Measurements from ENCODE around the gene ACAP2. TPM values are rescaled to one million over a fixed set of nuclear protein-coding genes. Genes with fewer than 3 reads are reported as not detected.

The ACAP2 gene
- total RNA-seq, 1 donor from 2014 or later: 46.0 TPM

- Mint-ChIP-seq H3K36me3 (ENCODE audit: low read depth, unreplicated experiment) (peaks cover 5% of the 10 kb centered on the region), H3K27me3 (ENCODE audit: low read depth, unreplicated experiment) (no peaks in the 10 kb centered on the region), H3K27ac (ENCODE audit: unreplicated experiment) (no peak overlapping the region), H3K9me3 (ENCODE audit: unreplicated experiment) (no peaks in the 10 kb centered on the region), H3K4me1 (ENCODE audit: low read depth, unreplicated experiment) (peaks cover 15% of the 10 kb centered on the region), H3K4me3 (ENCODE audit: unreplicated experiment) (no peak overlapping the region)
- no peak overlapping the region for H2AFZ ChIP-seq (ENCODE audit: low read depth, low read length)
- H3K36me3 ChIP-seq (ENCODE audit: insufficient read depth, low read length): peaks cover 2% of the 10 kb centered on the region
- no peak overlapping the region for H3K4me2 ChIP-seq (ENCODE audit: low read length)
- FAIRE-seq: no peak
- H3K4me1 ChIP-seq (ENCODE audit: insufficient read depth, low read length): no peaks in the 10 kb centered on the region
- H3K79me2 ChIP-seq (ENCODE audit: insufficient read depth, low read length): peaks cover 12% of the 10 kb centered on the region
- H3K9me3 ChIP-seq (ENCODE audit: insufficient read depth, low read depth, low read length): no peaks in the 10 kb centered on the region
- no peak overlapping the region for H3K9ac ChIP-seq (ENCODE audit: low read length)
- no peak overlapping the region for H3K27ac ChIP-seq (ENCODE audit: low read depth, low read length)
- H4K20me1 ChIP-seq (ENCODE audit: insufficient read depth, low read length): peaks cover 19% of the 10 kb centered on the region
- TF ChIP-seq EZH2 (IDR thresholded peaks at IDR 0.05; ENCODE audit: insufficient read depth, low read length) (no peak), CTCF (IDR thresholded peaks at IDR 0.05; ENCODE audit: insufficient read depth, low read depth, low read length) (no peak)
- no peak for DNase-seq (ENCODE audit: low read depth)
- H3K27me3 ChIP-seq (ENCODE audit: insufficient read depth, low read length): no peaks in the 10 kb centered on the region
- no peak overlapping the region for H3K4me3 ChIP-seq (ENCODE audit: insufficient read depth, low read depth, low read length)
Observed at GRCh38 chr3:195388380-195388779, 54.4 kb downstream of the ACAP2 start.

GRCh38 chr3:195386739-195387138, 56.1 kb downstream of the ACAP2 start:
- Histone ChIP-seq H3K4me1 (ENCODE audit: insufficient read depth, low read length) (no peaks in the 10 kb centered on the region), H3K4me3 (ENCODE audit: insufficient read depth, low read depth, low read length) (no peak overlapping the region), H3K36me3 (ENCODE audit: insufficient read depth, low read length) (peaks cover 2% of the 10 kb centered on the region), H3K79me2 (ENCODE audit: insufficient read depth, low read length) (no peaks in the 10 kb centered on the region), H3K9me3 (ENCODE audit: insufficient read depth, low read depth, low read length) (no peaks in the 10 kb centered on the region), H4K20me1 (ENCODE audit: insufficient read depth, low read length) (peaks cover 17% of the 10 kb centered on the region), H3K4me2 (ENCODE audit: low read length) (no peak overlapping the region), H3K27me3 (ENCODE audit: insufficient read depth, low read length) (no peaks in the 10 kb centered on the region), H3K9ac (ENCODE audit: low read length) (no peak overlapping the region), H2AFZ (ENCODE audit: low read depth, low read length) (no peak overlapping the region), H3K27ac (ENCODE audit: low read depth, low read length) (no peak overlapping the region)
- TF ChIP-seq EZH2 (IDR thresholded peaks at IDR 0.05; ENCODE audit: insufficient read depth, low read length) (no peak), CTCF (IDR thresholded peaks at IDR 0.05; ENCODE audit: insufficient read depth, low read depth, low read length) (no peak)
- Mint-ChIP-seq H3K36me3 (ENCODE audit: low read depth, unreplicated experiment) (peaks cover 5% of the 10 kb centered on the region), H3K4me1 (ENCODE audit: low read depth, unreplicated experiment) (peaks cover 15% of the 10 kb centered on the region), H3K27me3 (ENCODE audit: low read depth, unreplicated experiment) (no peaks in the 10 kb centered on the region), H3K4me3 (ENCODE audit: unreplicated experiment) (no peak overlapping the region), H3K9me3 (ENCODE audit: unreplicated experiment) (no peaks in the 10 kb centered on the region), H3K27ac (ENCODE audit: unreplicated experiment) (no peak overlapping the region)
- FAIRE-seq: no peak
- DNase-seq (ENCODE audit: low read depth): no peak

GRCh38 chr3:195385526-195385925, 57.3 kb downstream of the ACAP2 start:
- peaks cover 2% of the 10 kb centered on the region for H3K36me3 ChIP-seq (ENCODE audit: insufficient read depth, low read length)
- H2AFZ ChIP-seq (ENCODE audit: low read depth, low read length): no peak overlapping the region
- no peak overlapping the region for H3K4me2 ChIP-seq (ENCODE audit: low read length)
- H3K79me2 ChIP-seq (ENCODE audit: insufficient read depth, low read length): no peaks in the 10 kb centered on the region
- H3K9me3 ChIP-seq (ENCODE audit: insufficient read depth, low read depth, low read length): no peaks in the 10 kb centered on the region
- TF ChIP-seq EZH2 (IDR thresholded peaks at IDR 0.05; ENCODE audit: insufficient read depth, low read length): no peak
- TF ChIP-seq CTCF (IDR thresholded peaks at IDR 0.05; ENCODE audit: insufficient read depth, low read depth, low read length): no peak
- H3K27ac ChIP-seq (ENCODE audit: low read depth, low read length): no peak overlapping the region
- peaks cover 17% of the 10 kb centered on the region for H4K20me1 ChIP-seq (ENCODE audit: insufficient read depth, low read length)
- DNase-seq (ENCODE audit: low read depth) (peak; percentile 53), FAIRE-seq (no peak)
- H3K4me1 ChIP-seq (ENCODE audit: insufficient read depth, low read length): no peaks in the 10 kb centered on the region
- no peak overlapping the region for H3K4me3 ChIP-seq (ENCODE audit: insufficient read depth, low read depth, low read length)
- no peak overlapping the region for H3K4me3 Mint-ChIP-seq (ENCODE audit: unreplicated experiment)
- H3K27me3 Mint-ChIP-seq (ENCODE audit: low read depth, unreplicated experiment): no peaks in the 10 kb centered on the region
- no peaks in the 10 kb centered on the region for H3K9me3 Mint-ChIP-seq (ENCODE audit: unreplicated experiment)
- no peak overlapping the region for H3K9ac ChIP-seq (ENCODE audit: low read length)
- H3K27me3 ChIP-seq (ENCODE audit: insufficient read depth, low read length): no peaks in the 10 kb centered on the region
- H3K27ac Mint-ChIP-seq (ENCODE audit: unreplicated experiment): peak overlapping the region; percentile 89
- peaks cover 5% of the 10 kb centered on the region for H3K36me3 Mint-ChIP-seq (ENCODE audit: low read depth, unreplicated experiment)
- H3K4me1 Mint-ChIP-seq (ENCODE audit: low read depth, unreplicated experiment): peaks cover 15% of the 10 kb centered on the region
